Mucosa of descending colon (tissue), 3 donors: ENCODE measurements around the gene LMAN2L. TPM values are rescaled to one million over a fixed set of nuclear protein-coding genes. Genes with fewer than 3 reads are reported as not detected.

Experiments used
- ATAC-seq: fragments of 200-7000 bp; cut with Tn5 transposase; one replicate; pipeline ENCODE4 v1.9.1; 2020; ENCODE audit warnings: mild to moderate bottlenecking, moderate library complexity
- DNase-seq, 3 donors: peaks; one replicate each; pipeline ENCODE4 v3.0.0-alpha.2; 2020
- H3K36me3 ChIP-seq: fragments of 200-600 bp; one replicate; pipeline ENCODE4 v1.8.0; 2021; ENCODE audit warnings: low read depth, mild to moderate bottlenecking
- H3K4me1 ChIP-seq: fragments of 200-600 bp; one replicate; pipeline ENCODE4 v1.8.0; 2021; ENCODE audit warnings: low read depth, mild to moderate bottlenecking
- H3K4me3 ChIP-seq: fragments of 200-600 bp; one replicate; pipeline ENCODE4 v1.8.0; 2021; ENCODE audit warnings: mild to moderate bottlenecking
- H3K9me3 ChIP-seq: fragments of 200-600 bp; one replicate; pipeline ENCODE4 v1.8.0; 2021; ENCODE audit warnings: mild to moderate bottlenecking
- intact Hi-C, 2 donors: fragments of 100-400 bp; cut with DNase I in 1 of 2; cut with micrococcal nuclease in 1 of 2; formaldehyde crosslinking; loops; one replicate each; pipeline versions ENCODE4 v1.11.0 to v1.11.1; 2022; cut with DNase I, micrococcal nuclease
- total RNA-seq, 3 donors: library from RNA; stranded (reverse); fragmentation: NEBNext Ultra II Directional in 2 of 3; extraction: Animal tissue kit (Norgen Biotek cat#: 25700) in 2 of 3; gene quantifications; one replicate each; pipeline versions ENCODE4 v1.2.1 to v1.2.4, GENCODE V29; 2021 to 2023
- TF ChIP-seq, protein P1 (sequence below): fragments of 200-600 bp; IDR thresholded peaks from one replicate; pipeline ENCODE4 v1.8.0; 2022; ENCODE audit warnings: antibody characterized with exemption, mild to moderate bottlenecking
- donor health status: DM: no; HTN: no; CAD: no; lungs with moderate emphysema.
- donor health status: DM: no; HTN: no; CAD: no.
- donor health status: DM: no; HTN: yes; CAD: no.

LMAN2L gene
- total RNA-seq, 3 donors from 2014 or later, result 11.2 to 21.0 (median 14.2) TPM

- no peaks in the 10 kb centered on the region for H3K4me1 ChIP-seq
- TF ChIP-seq, protein P1, sequence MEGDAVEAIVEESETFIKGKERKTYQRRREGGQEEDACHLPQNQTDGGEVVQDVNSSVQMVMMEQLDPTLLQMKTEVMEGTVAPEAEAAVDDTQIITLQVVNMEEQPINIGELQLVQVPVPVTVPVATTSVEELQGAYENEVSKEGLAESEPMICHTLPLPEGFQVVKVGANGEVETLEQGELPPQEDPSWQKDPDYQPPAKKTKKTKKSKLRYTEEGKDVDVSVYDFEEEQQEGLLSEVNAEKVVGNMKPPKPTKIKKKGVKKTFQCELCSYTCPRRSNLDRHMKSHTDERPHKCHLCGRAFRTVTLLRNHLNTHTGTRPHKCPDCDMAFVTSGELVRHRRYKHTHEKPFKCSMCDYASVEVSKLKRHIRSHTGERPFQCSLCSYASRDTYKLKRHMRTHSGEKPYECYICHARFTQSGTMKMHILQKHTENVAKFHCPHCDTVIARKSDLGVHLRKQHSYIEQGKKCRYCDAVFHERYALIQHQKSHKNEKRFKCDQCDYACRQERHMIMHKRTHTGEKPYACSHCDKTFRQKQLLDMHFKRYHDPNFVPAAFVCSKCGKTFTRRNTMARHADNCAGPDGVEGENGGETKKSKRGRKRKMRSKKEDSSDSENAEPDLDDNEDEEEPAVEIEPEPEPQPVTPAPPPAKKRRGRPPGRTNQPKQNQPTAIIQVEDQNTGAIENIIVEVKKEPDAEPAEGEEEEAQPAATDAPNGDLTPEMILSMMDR, result no peak
- H3K4me3 ChIP-seq, result no peak overlapping the region
- intact Hi-C loops, result no loop called here
- ATAC-seq, result no peak
- H3K9me3 ChIP-seq, result no peaks in the 10 kb centered on the region
- H3K36me3 ChIP-seq, result no peaks in the 10 kb centered on the region
- DNase-seq, result no peak
These were observed 48.7 kb downstream of the LMAN2L start for GRCh38 chr2:96691022-96691612.

DNA sequence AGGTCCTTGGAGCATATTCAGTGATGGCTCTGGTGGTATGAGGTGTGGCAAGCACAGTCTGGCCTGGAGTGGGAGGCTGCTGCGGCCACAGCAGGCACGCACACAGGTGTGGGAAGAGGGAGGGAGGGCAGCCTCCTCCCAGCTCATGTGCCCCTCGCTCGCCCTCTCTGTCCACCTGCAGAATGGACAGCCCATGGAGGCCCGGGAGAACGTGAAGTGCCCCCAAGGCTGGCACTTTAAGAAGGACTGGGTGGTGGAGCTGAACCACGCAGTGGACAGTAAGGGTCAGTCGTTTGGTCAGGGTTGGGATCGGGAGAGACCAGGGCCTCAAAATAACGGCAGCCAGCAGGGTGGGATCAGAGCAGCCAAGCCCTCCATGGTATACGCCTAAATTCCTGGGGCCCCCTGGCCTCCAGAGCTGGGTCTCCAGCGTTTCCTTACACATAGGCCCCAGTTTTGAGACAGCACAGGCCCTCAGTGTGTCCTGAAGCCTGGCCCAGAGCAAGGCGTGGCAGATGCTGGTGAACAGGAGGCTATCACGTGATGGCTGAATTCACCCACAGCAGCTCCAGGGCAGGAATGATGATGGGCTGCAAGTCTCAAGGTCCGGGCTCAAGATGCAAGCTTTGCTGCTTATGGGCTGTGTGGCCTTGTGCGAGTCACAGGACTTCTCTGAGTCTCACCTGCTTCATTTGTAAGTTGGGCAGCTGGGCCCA is 49.4 kb downstream of the LMAN2L start:
- Histone ChIP-seq H3K9me3 (no peaks in the 10 kb centered on the region), H3K4me1 (no peaks in the 10 kb centered on the region), H3K36me3 (no peaks in the 10 kb centered on the region), H3K4me3 (no peak overlapping the region)
- TF ChIP-seq, protein P1, result no peak
- intact Hi-C loops, result no loop called here
- ATAC-seq (no peak), DNase-seq (no peak)

DNA sequence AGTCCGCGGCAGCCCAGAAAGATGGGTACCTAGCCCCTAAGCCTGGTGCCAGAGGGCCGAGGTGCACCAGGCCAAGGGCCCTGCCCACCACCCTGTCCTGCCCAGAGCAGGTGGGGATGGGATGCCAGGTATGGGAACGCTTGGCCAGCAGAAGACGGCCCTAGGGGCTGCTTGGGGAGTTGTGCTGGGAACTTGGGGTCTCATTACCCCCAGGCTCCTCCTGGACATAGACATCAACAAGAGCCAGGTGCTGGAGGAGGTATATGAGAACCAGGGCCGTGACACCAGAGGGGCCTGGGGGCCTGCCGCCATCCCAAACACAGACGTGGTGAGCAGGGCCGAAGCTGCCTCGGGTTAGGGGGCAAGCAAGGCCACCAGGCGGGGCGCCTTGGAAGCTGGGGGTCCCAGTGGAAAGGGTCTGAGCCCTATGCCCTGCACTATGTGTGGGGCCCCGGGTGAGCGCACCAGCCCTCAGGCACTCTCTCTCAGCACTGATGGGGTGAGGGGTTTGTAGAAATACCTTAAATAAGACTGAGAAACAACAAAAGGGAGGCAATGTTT is 50.4 kb downstream of the LMAN2L start:
- TF ChIP-seq, protein P1, result no peak
- no peak for ATAC-seq
- intact Hi-C loops, result no loop called here

GRCh38 chr2:96688649-96689430 is 51.0 kb downstream of the LMAN2L start:
- TF ChIP-seq, protein P1, result no peak
- no peak overlapping the region for H3K4me3 ChIP-seq
- no peak for DNase-seq
- no peak for ATAC-seq
- no peaks in the 10 kb centered on the region for H3K36me3 ChIP-seq
- intact Hi-C loops, result no loop called here
- H3K9me3 ChIP-seq, result no peaks in the 10 kb centered on the region
- no peaks in the 10 kb centered on the region for H3K4me1 ChIP-seq

More for the DNA sequence above, 50.4 kb downstream of the LMAN2L start:
- no peak for DNase-seq
- H3K9me3 ChIP-seq, result no peaks in the 10 kb centered on the region
- no peak overlapping the region for H3K4me3 ChIP-seq
- no peaks in the 10 kb centered on the region for H3K36me3 ChIP-seq
- H3K4me1 ChIP-seq, result no peaks in the 10 kb centered on the region

GRCh38 chr2:96687711-96688640 is 51.9 kb downstream of the LMAN2L start:
- intact Hi-C loops, result no loop called here
- no peak for DNase-seq
- H3K4me3 ChIP-seq, result no peak overlapping the region
- no peak for ATAC-seq
- H3K4me1 ChIP-seq, result no peaks in the 10 kb centered on the region
- no peaks in the 10 kb centered on the region for H3K36me3 ChIP-seq
- no peaks in the 10 kb centered on the region for H3K9me3 ChIP-seq
- TF ChIP-seq, protein P1, result no peak
